ENCODE measurements around the gene ARHGAP24. TPM values are rescaled to one million over a fixed set of nuclear protein-coding genes. Genes with fewer than 3 reads are reported as not detected.

ARHGAP24 gene
- total and polyA plus RNA-seq, 2 donors (not counting 1 experiment from before 2014, with no cell fraction given), result 48.4 to 141 TPM

GRCh38 chr4:85812776-85813175 is 337.8 kb downstream of the ARHGAP24 start:
- ChIA-PET CTCF (interaction anchor here (4.1 kb wide), 1 partner anchor 15 kb away, joined by 22 read pairs; no protein-coding TSS in a partner anchor), POLR2A (no interaction called here)
- H3K4me1 ChIP-seq (ENCODE audit: control insufficient read depth in 2 of 2, insufficient read depth in 2 of 2, low read length in 2 of 2), result no peaks in the 10 kb centered on the region
- peaks cover 10% of the 10 kb centered on the region for H4K20me1 ChIP-seq (ENCODE audit: control insufficient read depth, insufficient read depth, low read length, poor library complexity, severe bottlenecking)
- no peak overlapping the region for H3K9ac ChIP-seq (ENCODE audit: low read length)
- H3K9me3 ChIP-seq (ENCODE audit: control extremely low read depth in 1 of 3, control insufficient read depth in 2 of 3, insufficient read depth in 1 of 3, low read length in 2 of 3), result no peaks in the 10 kb centered on the region
- H3K4me3 ChIP-seq (ENCODE audit: control extremely low read depth in 1 of 5, extremely low read depth in 1 of 5, insufficient read depth in 1 of 5, low read depth in 2 of 5, low read length in 4 of 5), result no peak overlapping the region
- Mint-ChIP-seq H3K27me3 (no peaks in the 10 kb centered on the region), H3K4me1 (peaks cover 3% of the 10 kb centered on the region), H3K27ac (no peak overlapping the region), H3K9me3 (ENCODE audit: insufficient read depth) (no peaks in the 10 kb centered on the region), H3K4me3 (no peak overlapping the region)
- no peaks in the 10 kb centered on the region for H3K27me3 ChIP-seq (replicated peaks in 1 of 4; ENCODE audit: control extremely low read depth in 1 of 4, control insufficient read depth in 3 of 4, insufficient read depth in 4 of 4, low read length in 3 of 4)
- H3K4me2 ChIP-seq (replicated peaks; ENCODE audit: low read depth, low read length, poor library complexity, severe bottlenecking), result no peak overlapping the region
- 92% methylated on average over 1 of the region's 4 CpGs for WGBS (ENCODE audit: insufficient coverage)
- peaks cover 22% of the 10 kb centered on the region for H3K79me2 ChIP-seq (ENCODE audit: control insufficient read depth, insufficient read depth, low read length)
- intact Hi-C loops (cut with micrococcal nuclease), result no loop called here
- ATAC-seq (ENCODE audit: low read depth) (no peak), DNase-seq (no peak)
- no peak overlapping the region for H3K27ac ChIP-seq (ENCODE audit: low read length in 2 of 2)
- H3K36me3 ChIP-seq (replicated peaks in 1 of 2; ENCODE audit: control extremely low read depth in 1 of 2, control insufficient read depth in 1 of 2, extremely low read depth in 1 of 2, insufficient read depth in 2 of 2, low read length in 1 of 2), result peaks cover 0 to 12% of the 10 kb centered on the region in 2 experiments
- no peak for TF ChIP-seq EZH2 (IDR thresholded peaks at IDR 0.05; ENCODE audit: borderline replicate concordance, insufficient read depth, low read depth, low read length, poor library complexity, severe bottlenecking)
- TF ChIP-seq, protein P1, sequence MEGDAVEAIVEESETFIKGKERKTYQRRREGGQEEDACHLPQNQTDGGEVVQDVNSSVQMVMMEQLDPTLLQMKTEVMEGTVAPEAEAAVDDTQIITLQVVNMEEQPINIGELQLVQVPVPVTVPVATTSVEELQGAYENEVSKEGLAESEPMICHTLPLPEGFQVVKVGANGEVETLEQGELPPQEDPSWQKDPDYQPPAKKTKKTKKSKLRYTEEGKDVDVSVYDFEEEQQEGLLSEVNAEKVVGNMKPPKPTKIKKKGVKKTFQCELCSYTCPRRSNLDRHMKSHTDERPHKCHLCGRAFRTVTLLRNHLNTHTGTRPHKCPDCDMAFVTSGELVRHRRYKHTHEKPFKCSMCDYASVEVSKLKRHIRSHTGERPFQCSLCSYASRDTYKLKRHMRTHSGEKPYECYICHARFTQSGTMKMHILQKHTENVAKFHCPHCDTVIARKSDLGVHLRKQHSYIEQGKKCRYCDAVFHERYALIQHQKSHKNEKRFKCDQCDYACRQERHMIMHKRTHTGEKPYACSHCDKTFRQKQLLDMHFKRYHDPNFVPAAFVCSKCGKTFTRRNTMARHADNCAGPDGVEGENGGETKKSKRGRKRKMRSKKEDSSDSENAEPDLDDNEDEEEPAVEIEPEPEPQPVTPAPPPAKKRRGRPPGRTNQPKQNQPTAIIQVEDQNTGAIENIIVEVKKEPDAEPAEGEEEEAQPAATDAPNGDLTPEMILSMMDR (IDR thresholded peaks at IDR 0.05), result no peak
- H2AFZ ChIP-seq (ENCODE audit: insufficient read depth, low read depth, low read length, poor library complexity, severe bottlenecking), result no peak overlapping the region

GRCh38 chr4:85815796-85816459 is 341.0 kb downstream of the ARHGAP24 start:
- H2AFZ ChIP-seq (ENCODE audit: insufficient read depth, low read depth, low read length, poor library complexity, severe bottlenecking), result no peak overlapping the region
- H3K79me2 ChIP-seq (ENCODE audit: control insufficient read depth, insufficient read depth, low read length), result peaks cover 31% of the 10 kb centered on the region
- Mint-ChIP-seq H3K27me3 (no peaks in the 10 kb centered on the region), H3K27ac (no peak overlapping the region), H3K4me1 (peaks cover 13% of the 10 kb centered on the region), H3K9me3 (ENCODE audit: insufficient read depth) (peaks cover 2% of the 10 kb centered on the region), H3K4me3 (no peak overlapping the region)
- intact Hi-C loops (cut with micrococcal nuclease), result no loop called here
- no peak overlapping the region for H3K4me3 ChIP-seq (ENCODE audit: control extremely low read depth in 1 of 5, extremely low read depth in 1 of 5, insufficient read depth in 1 of 5, low read depth in 2 of 5, low read length in 4 of 5)
- H3K4me1 ChIP-seq (ENCODE audit: control insufficient read depth in 2 of 2, insufficient read depth in 2 of 2, low read length in 2 of 2), result no peaks in the 10 kb centered on the region
- H4K20me1 ChIP-seq (ENCODE audit: control insufficient read depth, insufficient read depth, low read length, poor library complexity, severe bottlenecking), result peaks cover 12% of the 10 kb centered on the region
- CTCF ChIA-PET, result no interaction called here
- DNase-seq (no peak), ATAC-seq (ENCODE audit: low read depth) (no peak)
- peaks cover 0 to 6% (median 3%) of the 10 kb centered on the region in 3 donors for H3K9me3 ChIP-seq (ENCODE audit: control extremely low read depth in 1 of 3, control insufficient read depth in 2 of 3, insufficient read depth in 1 of 3, low read length in 2 of 3)
- TF ChIP-seq, protein P1 (IDR thresholded peaks at IDR 0.05), result no peak
- TF ChIP-seq EZH2 (IDR thresholded peaks at IDR 0.05; ENCODE audit: borderline replicate concordance, insufficient read depth, low read depth, low read length, poor library complexity, severe bottlenecking), result no peak
- no peak overlapping the region for H3K9ac ChIP-seq (ENCODE audit: low read length)
- POLR2A ChIA-PET, result no interaction called here
- H3K36me3 ChIP-seq (replicated peaks in 1 of 2; ENCODE audit: control extremely low read depth in 1 of 2, control insufficient read depth in 1 of 2, extremely low read depth in 1 of 2, insufficient read depth in 2 of 2, low read length in 1 of 2), result peaks cover 0 to 13% of the 10 kb centered on the region in 2 experiments
- WGBS (ENCODE audit: insufficient coverage), result 100% methylated on average over 4 of the region's 7 CpGs
- no peak overlapping the region for H3K4me2 ChIP-seq (replicated peaks; ENCODE audit: low read depth, low read length, poor library complexity, severe bottlenecking)
- H3K27me3 ChIP-seq (replicated peaks in 1 of 4; ENCODE audit: control extremely low read depth in 1 of 4, control insufficient read depth in 3 of 4, insufficient read depth in 4 of 4, low read length in 3 of 4), result no peaks in the 10 kb centered on the region
- H3K27ac ChIP-seq (ENCODE audit: low read length in 2 of 2), result no peak overlapping the region
